Breast epithelium (tissue), 3 donors: ENCODE results near the gene VWF.

Experiments used
- CTCF ChIP-seq, 3 donors: fragments of 450-650 bp; IDR thresholded peaks; one replicate each; pipeline ENCODE4 v1.5.1; 2016 to 2017; ENCODE audit warnings: antibody characterized with exemption in 3 of 3, mild to moderate bottlenecking in 3 of 3, moderate library complexity in 3 of 3
- POLR2A ChIP-seq: fragments of 450-650 bp; IDR thresholded peaks from one replicate; pipeline ENCODE4 v1.6.1; 2016; ENCODE audit warnings: antibody characterized with exemption, mild to moderate bottlenecking, moderate library complexity
- POLR2AphosphoS5 ChIP-seq, 3 donors: sonication (generic); formaldehyde crosslinking; IDR thresholded peaks; one replicate each; pipeline ENCODE4 v1.6.1; 2017; ENCODE audit warnings: antibody characterized with exemption in 3 of 3

GRCh38 chr12:6032726-6033125, 91.7 kb downstream of the VWF start:
- TF ChIP-seq CTCF (IDR thresholded peaks at IDR 0.05) (no peak), POLR2A (no peak), POLR2AphosphoS5 (IDR thresholded peaks at IDR 0.05) (no peak)
